Cardiac muscle cell (in vitro differentiated cells and primary cell): ENCODE measurements around the gene ERFE. TPM values are rescaled to one million over a fixed set of nuclear protein-coding genes. Genes with fewer than 3 reads are reported as not detected.

Source experiments
- DNase-seq, 2 donors: peaks; one replicate each; pipeline versions ENCODE4 v3.0.0 to v3.0.0-alpha.2; 2010 to 2017; ENCODE audit warnings: low read depth in 1 of 2, low spot score in 1 of 2
- H3K27ac ChIP-seq: fragments of 200-600 bp; sonication (generic); 2 replicates; pipeline ENCODE4 v1.5.1; 2016
- H3K27me3 ChIP-seq: fragments of 200-600 bp; sonication (generic); 2 replicates; pipeline ENCODE4 v1.6.0; 2016; ENCODE audit warnings: control low read depth
- H3K36me3 ChIP-seq: fragments of 200-600 bp; sonication (generic); 2 replicates; pipeline ENCODE4 v1.5.1; 2016; ENCODE audit warnings: control low read depth
- H3K4me1 ChIP-seq: fragments of 200-600 bp; sonication (generic); 2 replicates; pipeline ENCODE4 v1.8.1; 2017; ENCODE audit warnings: low read depth, mild to moderate bottlenecking, mixed run types
- H3K4me3 ChIP-seq: fragments of 200-600 bp; sonication (generic); 2 replicates; pipeline ENCODE4 v1.5.1; 2016; ENCODE audit warnings: mild to moderate bottlenecking
- H3K9me3 ChIP-seq: fragments of 200-600 bp; sonication (generic); 2 replicates; pipeline ENCODE4 v1.5.1; 2017; ENCODE audit warnings: low read depth, mild to moderate bottlenecking, control low read depth
- polyA plus RNA-seq: library from polyadenylated mRNA; unstranded; fragments of >200 nt; fragmentation: Nextera tagmentation; extraction: Ambion mirVana; gene quantifications from 2 replicates; pipeline ENCODE4 v1.2.1, GENCODE V29; 2016
- total RNA-seq: library from RNA; depleted of rRNA; stranded (reverse); fragments of >200 nt; gene quantifications from 2 replicates; pipeline ENCODE4 v1.2.3, GENCODE V29; 2016
- TF ChIP-seq, protein P1 (sequence below): IDR thresholded peaks from 2 replicates; pipeline ENCODE4 v1.5.1; 2012; ENCODE audit warnings: low read depth, mild to moderate bottlenecking, low read length

ERFE gene
- total and polyA plus RNA-seq, 2 experiments from 2014 or later: 0.60 to 1.5 TPM

DNA sequence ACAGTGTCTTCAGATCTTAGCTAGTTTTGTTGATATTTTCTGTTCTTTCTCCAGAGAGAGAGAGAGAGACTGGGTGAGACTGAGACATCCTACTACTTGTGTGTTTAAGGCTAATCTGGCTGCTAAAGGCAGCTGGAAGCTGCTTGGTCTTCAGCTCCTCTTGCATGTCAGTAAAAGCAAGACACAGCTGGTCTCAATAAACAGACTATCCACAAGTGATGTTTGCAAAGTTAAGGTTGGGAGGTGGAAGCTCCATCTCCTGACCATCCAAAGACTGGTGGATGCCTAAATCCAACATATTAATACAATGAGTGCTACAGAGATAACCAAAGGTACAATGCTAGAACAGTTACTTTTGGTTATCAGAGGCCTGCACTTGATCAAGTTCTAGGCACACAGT is 17.8 kb downstream of the ERFE start:
- Histone ChIP-seq H3K4me1 (no peaks in the 10 kb centered on the region), H3K36me3 (peaks cover 57% of the 10 kb centered on the region)
- TF ChIP-seq, protein P1, sequence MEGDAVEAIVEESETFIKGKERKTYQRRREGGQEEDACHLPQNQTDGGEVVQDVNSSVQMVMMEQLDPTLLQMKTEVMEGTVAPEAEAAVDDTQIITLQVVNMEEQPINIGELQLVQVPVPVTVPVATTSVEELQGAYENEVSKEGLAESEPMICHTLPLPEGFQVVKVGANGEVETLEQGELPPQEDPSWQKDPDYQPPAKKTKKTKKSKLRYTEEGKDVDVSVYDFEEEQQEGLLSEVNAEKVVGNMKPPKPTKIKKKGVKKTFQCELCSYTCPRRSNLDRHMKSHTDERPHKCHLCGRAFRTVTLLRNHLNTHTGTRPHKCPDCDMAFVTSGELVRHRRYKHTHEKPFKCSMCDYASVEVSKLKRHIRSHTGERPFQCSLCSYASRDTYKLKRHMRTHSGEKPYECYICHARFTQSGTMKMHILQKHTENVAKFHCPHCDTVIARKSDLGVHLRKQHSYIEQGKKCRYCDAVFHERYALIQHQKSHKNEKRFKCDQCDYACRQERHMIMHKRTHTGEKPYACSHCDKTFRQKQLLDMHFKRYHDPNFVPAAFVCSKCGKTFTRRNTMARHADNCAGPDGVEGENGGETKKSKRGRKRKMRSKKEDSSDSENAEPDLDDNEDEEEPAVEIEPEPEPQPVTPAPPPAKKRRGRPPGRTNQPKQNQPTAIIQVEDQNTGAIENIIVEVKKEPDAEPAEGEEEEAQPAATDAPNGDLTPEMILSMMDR: no peak

GRCh38 chr2:238180554-238180953 is 21.8 kb downstream of the ERFE start:
- peaks cover 64% of the 10 kb centered on the region for H3K36me3 ChIP-seq
- TF ChIP-seq, protein P1: no peak

More for the DNA sequence above, 17.8 kb downstream of the ERFE start:
- H3K27ac ChIP-seq: no peak overlapping the region
- DNase-seq: no peak
- H3K27me3 ChIP-seq: no peaks in the 10 kb centered on the region
- H3K9me3 ChIP-seq: no peaks in the 10 kb centered on the region
- no peak overlapping the region for H3K4me3 ChIP-seq

GRCh38 chr2:238182362-238182761 is 23.6 kb downstream of the ERFE start:
- Histone ChIP-seq H3K36me3 (peaks cover 77% of the 10 kb centered on the region), H3K4me1 (no peaks in the 10 kb centered on the region), H3K27me3 (no peaks in the 10 kb centered on the region), H3K4me3 (no peak overlapping the region), H3K9me3 (no peaks in the 10 kb centered on the region), H3K27ac (no peak overlapping the region)
- DNase-seq: no peak
- TF ChIP-seq, protein P1: no peak

More at GRCh38 chr2:238180554-238180953, 21.8 kb downstream of the ERFE start:
- H3K27ac ChIP-seq: no peak overlapping the region
- no peak for DNase-seq
- no peaks in the 10 kb centered on the region for H3K4me1 ChIP-seq
- H3K9me3 ChIP-seq: no peaks in the 10 kb centered on the region
- H3K27me3 ChIP-seq: no peaks in the 10 kb centered on the region
- H3K4me3 ChIP-seq: no peak overlapping the region

DNA sequence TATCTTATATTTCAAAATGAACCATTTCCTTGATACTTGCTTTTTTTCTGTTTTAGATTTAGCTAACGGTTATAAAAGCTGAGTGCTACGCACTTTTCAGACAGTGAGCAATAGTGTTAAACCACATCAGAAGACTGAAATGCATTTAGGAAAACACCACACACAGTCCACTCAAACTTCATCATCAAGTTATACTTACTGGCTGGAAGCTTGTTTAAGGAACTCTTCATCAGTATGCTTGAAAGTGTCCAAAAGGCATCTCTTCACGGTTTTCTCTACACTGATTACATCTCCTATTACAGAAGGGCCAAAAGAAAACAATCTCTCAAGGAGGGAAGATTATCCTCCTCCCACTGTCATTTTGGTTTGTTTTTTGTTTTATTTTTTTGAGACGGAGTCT is 25.1 kb downstream of the ERFE start:
- H3K36me3 ChIP-seq: peaks cover 77% of the 10 kb centered on the region
- TF ChIP-seq, protein P1: no peak
- no peaks in the 10 kb centered on the region for H3K27me3 ChIP-seq
- no peaks in the 10 kb centered on the region for H3K4me1 ChIP-seq
- H3K27ac ChIP-seq: no peak overlapping the region
- H3K9me3 ChIP-seq: no peaks in the 10 kb centered on the region
- no peak for DNase-seq
- H3K4me3 ChIP-seq: no peak overlapping the region

GRCh38 chr2:238187618-238188548 is 29.1 kb downstream of the ERFE start:
- Histone ChIP-seq H3K27me3 (no peaks in the 10 kb centered on the region), H3K9me3 (no peaks in the 10 kb centered on the region), H3K36me3 (peaks cover 69% of the 10 kb centered on the region), H3K4me3 (no peak overlapping the region), H3K4me1 (no peaks in the 10 kb centered on the region), H3K27ac (no peak overlapping the region)
- DNase-seq: no peak
- TF ChIP-seq, protein P1: no peak
